HG02759 (cell line): Measurements from ENCODE around the gene OR10A4.
"Not testable (repeated sequence)": the region's sequence is repeated elsewhere in the genome, so short reads cannot be mapped to it uniquely, and the experiment has no call there.

Experiments
- ATAC-seq: cut with Tn5 transposase; IDR thresholded peaks from one replicate; pipeline ENCODE4 v1.9.1; 2021; ENCODE audit warnings: mild to moderate bottlenecking, moderate library complexity; ENCODE audit not compliant: unreplicated experiment

Gene OR10A4, protein sequence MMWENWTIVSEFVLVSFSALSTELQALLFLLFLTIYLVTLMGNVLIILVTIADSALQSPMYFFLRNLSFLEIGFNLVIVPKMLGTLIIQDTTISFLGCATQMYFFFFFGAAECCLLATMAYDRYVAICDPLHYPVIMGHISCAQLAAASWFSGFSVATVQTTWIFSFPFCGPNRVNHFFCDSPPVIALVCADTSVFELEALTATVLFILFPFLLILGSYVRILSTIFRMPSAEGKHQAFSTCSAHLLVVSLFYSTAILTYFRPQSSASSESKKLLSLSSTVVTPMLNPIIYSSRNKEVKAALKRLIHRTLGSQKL

DNA sequence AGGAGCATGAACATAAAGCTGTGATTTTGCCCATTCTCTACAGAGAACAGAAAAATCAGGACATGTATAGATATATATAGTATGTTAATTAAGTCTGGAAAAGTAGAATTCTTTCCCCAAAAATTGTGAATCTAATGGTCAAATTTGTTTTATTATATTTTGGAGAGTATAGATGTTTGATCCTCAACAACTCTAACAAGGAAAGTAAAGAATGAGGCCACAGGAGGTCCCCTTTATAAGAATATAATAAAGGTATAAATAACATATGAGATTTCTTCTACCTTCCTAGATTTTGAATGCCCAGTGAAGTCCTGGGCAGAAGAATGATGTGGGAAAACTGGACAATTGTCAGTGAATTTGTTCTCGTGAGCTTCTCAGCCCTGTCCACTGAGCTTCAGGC lies at the start of gene OR10A4:
TSS of gene OR10A4 (plus strand) at position 301 of the 400 bp plus-strand sequence. CDS start at position 324, 23 bp downstream.
- no peak for ATAC-seq

DNA sequence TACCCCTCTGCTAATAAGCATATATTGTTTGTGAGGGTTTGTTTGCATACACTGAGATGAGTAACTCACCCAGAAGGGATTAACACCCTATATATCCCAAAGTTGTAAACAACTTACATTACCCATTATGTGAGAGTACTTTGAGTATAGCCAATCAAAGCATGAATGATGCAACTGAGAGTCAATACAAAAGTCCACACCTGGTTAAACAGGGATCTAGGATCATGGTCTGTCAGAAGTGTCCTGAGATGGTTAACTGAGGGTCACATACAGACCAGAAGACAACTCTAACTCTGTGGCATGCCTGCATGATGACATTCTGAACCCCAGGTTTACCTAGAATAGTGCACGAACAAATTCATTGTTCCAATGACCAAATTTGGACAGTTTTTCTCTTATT lies 48.3 kb upstream of the OR10A4 start:
- ATAC-seq, result no peak

- no peak for ATAC-seq
These were observed 43.1 kb upstream of the OR10A4 start for GRCh38 chr11:6833356-6833755.

DNA sequence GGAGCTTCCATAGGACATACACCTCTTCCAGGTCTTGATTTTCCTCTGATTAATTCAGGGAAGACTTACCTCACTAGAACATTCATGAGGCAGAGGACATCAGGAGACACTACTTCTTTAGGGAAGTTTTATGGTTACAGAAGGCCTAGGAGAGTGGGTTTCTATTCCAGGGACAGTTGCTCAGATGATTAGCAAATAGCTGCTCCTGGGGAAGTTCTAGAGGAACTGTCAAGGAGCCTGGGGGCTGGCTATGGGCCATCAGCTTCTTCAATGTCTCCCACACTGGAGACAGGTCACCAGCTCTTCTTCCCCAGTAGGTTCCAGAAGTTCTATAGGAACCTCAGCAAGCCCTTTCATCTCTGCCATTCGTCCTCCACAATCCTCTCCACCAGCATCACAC lies 42.4 kb upstream of the OR10A4 start:
- ATAC-seq, result no peak

DNA sequence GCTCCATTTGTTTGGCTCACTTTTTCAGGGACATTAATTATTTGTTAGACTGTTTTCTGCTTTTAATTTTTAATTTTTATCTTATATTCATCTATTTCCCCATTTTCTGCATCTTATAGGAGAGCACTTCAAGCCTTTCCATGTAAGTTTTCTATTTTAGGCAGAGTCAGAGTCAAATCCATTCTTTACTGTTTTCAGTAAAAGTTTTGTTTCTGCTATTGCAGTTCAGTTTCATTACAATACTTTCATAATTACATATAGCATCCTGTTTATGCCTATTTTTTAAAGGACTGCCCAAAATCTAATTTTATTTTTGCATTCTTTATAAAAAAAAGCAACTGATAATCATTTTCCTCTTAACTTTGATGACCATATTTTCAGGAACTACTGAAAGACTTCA lies 34.7 kb upstream of the OR10A4 start:
- ATAC-seq, result no peak

DNA sequence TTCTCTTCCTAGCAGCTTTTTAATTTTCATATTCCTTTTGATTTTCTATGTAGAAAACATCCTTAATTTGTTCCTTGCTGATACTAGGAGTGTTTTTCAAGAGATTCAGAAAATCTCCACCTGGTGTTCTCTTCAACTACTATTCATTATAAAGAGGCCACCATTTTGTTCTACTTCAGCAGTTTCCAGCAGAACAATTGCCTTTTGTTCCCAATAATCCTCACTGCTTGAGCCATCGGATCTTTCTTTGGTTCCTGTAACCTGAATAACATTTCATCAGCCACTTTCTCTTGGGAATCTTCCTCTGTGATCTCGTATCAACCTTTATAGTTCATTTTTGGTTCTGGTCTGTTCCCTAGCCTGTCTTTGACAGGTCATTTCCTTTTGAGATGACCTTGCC lies 32.8 kb upstream of the OR10A4 start:
- no peak for ATAC-seq

DNA sequence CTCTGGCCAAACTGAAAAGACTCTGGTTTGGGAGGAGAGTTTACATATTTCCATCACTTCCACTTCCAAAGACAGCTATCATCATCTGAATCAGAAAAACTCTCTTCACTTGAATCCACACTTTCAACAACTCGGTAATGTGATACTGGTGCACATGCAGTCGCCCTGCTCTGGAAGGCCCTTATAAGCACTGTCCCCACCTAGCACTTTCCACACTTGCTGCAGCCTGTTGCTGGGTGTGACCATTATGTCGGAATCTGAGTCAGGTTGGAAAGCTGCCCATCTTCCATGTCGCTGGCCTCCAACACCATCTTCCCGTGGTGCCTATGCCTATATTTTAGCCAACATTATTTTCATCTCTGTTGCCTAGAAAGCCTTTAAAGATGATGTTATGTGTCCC lies 32.1 kb upstream of the OR10A4 start:
- ATAC-seq, result no peak

DNA sequence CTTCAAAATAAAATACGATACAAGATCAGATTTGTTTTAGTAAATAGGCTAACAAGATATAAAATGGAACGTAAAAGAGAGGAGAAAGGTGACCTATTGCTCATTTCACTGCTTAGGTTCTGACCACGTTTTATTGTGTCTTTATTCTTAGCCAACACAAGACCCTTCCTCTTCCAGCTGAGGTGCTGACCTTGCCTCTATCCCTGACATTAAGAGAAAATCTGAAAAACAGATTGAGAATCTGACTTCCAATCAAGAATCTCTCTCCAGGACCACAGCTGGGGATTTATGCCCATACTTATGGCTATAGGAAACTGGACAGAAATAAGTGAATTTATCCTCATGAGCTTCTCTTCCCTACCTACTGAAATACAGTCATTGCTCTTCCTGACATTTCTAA lies 31.0 kb upstream of the OR10A4 start, which contains the start of gene OR10A5:
TSS of gene OR10A5 (plus strand) at position 301 of the 400 bp plus-strand sequence. CDS start at position 301, 0 bp downstream.
- no peak for ATAC-seq

- no peak for ATAC-seq
These were observed 25.9 kb upstream of the OR10A4 start for GRCh38 chr11:6850526-6850925.

- ATAC-seq, result not testable (repeated sequence)
These were observed 21.6 kb upstream of the OR10A4 start for GRCh38 chr11:6854801-6855200.

DNA sequence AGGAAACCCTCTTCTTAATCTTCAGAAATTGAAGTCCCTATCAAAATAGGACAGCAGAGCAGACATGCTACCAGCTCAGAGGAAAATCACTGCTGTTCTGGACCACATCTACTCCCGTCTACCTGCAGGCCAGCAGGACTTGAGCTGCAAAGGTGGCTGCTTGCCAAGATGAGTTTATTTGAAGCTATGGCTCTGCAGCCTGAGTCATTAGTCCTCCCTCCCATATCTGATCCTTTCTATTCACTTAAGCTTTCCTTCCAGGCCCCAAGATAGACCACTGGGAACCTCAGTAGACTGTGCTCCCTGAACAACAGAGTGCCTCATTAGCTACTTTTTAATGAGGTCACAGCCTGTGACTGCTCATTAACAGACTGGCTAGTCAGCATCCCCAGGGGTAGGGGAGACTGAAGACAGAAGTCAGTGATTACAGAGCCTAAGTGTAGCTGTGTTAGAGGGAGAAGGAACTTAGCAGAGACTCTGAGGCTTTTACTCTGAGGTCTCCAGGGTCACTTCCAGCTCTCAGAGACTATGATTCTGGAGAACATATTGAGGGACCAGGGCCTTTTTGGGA lies 20.4 kb upstream of the OR10A4 start:
- ATAC-seq, result no peak

- ATAC-seq, result no peak
These were observed 19.6 kb upstream of the OR10A4 start for GRCh38 chr11:6856871-6857270.

GRCh38 chr11:6862961-6863360 lies 13.5 kb upstream of the OR10A4 start, which contains the start of gene OR10A2:
OR10A2 (plus strand) TSS chr11:6863057; CDS start chr11:6869755, 6,698 bp downstream.
- ATAC-seq, result no peak

- ATAC-seq, result no peak
These were observed 12.0 kb upstream of the OR10A4 start for GRCh38 chr11:6864438-6864837.

- no peak for ATAC-seq
These were observed 5.1 kb upstream of the OR10A4 start for GRCh38 chr11:6871278-6871677.

DNA sequence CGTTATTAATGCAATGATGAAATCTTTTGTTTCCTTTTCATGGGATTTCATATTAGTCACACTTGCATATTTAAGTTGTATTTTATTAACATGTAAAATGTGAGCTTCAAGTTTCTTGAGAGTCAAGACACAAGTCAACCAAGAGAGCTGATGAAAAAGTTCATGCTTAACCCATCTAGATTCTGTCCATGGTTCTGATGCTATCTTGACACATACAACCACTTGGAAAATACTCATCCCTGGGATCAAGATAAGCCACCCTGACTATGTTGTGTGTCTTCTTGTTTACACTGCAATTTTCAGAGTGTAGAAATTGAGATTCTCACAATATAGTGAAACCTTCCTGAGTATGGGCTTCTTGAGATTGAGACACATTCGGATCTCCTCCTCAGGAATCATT lies 664 bp upstream of the OR10A4 start:
- no peak for ATAC-seq

DNA sequence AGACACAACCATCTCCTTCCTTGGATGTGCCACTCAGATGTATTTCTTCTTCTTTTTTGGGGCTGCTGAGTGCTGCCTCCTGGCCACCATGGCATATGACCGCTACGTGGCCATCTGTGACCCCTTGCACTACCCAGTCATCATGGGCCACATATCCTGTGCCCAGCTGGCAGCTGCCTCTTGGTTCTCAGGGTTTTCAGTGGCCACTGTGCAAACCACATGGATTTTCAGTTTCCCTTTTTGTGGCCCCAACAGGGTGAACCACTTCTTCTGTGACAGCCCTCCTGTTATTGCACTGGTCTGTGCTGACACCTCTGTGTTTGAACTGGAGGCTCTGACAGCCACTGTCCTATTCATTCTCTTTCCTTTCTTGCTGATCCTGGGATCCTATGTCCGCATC lies 489 bp downstream of the OR10A4 start:
- no peak for ATAC-seq

- no peak for ATAC-seq
These were observed 6.3 kb downstream of the OR10A4 start for GRCh38 chr11:6882751-6883150.

- not testable (repeated sequence) for ATAC-seq
These were observed 11.3 kb downstream of the OR10A4 start for GRCh38 chr11:6887711-6888110.

- ATAC-seq, result no peak
These were observed 12.4 kb downstream of the OR10A4 start for GRCh38 chr11:6888830-6889229.

DNA sequence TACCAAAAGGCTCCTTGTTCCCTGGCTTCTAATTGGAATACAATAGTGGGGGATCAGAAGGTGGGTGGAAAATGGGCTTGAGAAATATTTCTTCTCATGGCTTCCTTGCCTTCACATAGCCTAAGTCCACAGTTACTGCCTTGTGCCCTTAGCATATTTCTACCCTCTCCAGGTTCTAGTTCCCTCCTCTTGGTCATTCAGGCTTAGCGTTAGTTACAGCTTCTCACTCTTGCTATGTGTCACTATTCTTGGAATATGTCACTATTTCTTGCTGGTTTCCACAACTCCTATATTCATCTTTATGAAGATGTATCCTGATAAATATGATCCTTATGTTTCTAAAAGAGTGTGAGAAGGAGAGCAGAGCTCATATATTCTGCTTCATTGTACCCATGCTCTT lies 13.4 kb downstream of the OR10A4 start:
- no peak for ATAC-seq

- ATAC-seq, result no peak
These were observed 16.0 kb downstream of the OR10A4 start, which contains the start of gene OR2D2 for GRCh38 chr11:6892400-6892799. OR2D2 (minus strand) TSS chr11:6892500; CDS start chr11:6892500, 0 bp downstream.
